LNCAP (cell line): Measurements from ENCODE around the gene SELP.

ENCODE experiments used
- CTCF ChIP-seq: fragments of 450-650 bp; IDR thresholded peaks from 2 replicates; pipeline ENCODE4 v1.5.1; 2017; ENCODE audit warnings: mild to moderate bottlenecking

The SELP gene

GRCh38 chr1:169630006-169630405 lies at the start of gene SELP:
Gene SELP, minus strand, starts transcription at chr1:169630124. Its CDS starts 50 bp downstream, at chr1:169630074.
- TF ChIP-seq CTCF, result no peak

- TF ChIP-seq CTCF, result no peak
Measured at GRCh38 chr1:169679692-169680091, 49.8 kb upstream of the SELP start.

GRCh38 chr1:169676001-169676400 lies 46.1 kb upstream of the SELP start:
- TF ChIP-seq CTCF, result no peak

- no peak for TF ChIP-seq CTCF
Measured at GRCh38 chr1:169670836-169671235, 40.9 kb upstream of the SELP start.

GRCh38 chr1:169653873-169654272 lies 23.9 kb upstream of the SELP start:
- TF ChIP-seq CTCF, result no peak

GRCh38 chr1:169651035-169651434 lies 21.1 kb upstream of the SELP start:
- no peak for TF ChIP-seq CTCF

GRCh38 chr1:169650551-169650950 lies 20.6 kb upstream of the SELP start:
- TF ChIP-seq CTCF, result no peak

GRCh38 chr1:169648709-169649108 lies 18.8 kb upstream of the SELP start:
- TF ChIP-seq CTCF, result no peak
